GM21717 (cell line): ENCODE data around the gene HLA-G.
"Not testable (repeated sequence)": the region's sequence is repeated elsewhere in the genome, so short reads cannot be mapped to it uniquely, and the experiment has no call there.

ENCODE experiments used
- ATAC-seq: cut with Tn5 transposase; IDR thresholded peaks from one replicate; pipeline ENCODE4 v1.9.1; 2021; ENCODE audit warnings: mild to moderate bottlenecking, moderate library complexity; ENCODE audit not compliant: unreplicated experiment

HLA-G gene

DNA sequence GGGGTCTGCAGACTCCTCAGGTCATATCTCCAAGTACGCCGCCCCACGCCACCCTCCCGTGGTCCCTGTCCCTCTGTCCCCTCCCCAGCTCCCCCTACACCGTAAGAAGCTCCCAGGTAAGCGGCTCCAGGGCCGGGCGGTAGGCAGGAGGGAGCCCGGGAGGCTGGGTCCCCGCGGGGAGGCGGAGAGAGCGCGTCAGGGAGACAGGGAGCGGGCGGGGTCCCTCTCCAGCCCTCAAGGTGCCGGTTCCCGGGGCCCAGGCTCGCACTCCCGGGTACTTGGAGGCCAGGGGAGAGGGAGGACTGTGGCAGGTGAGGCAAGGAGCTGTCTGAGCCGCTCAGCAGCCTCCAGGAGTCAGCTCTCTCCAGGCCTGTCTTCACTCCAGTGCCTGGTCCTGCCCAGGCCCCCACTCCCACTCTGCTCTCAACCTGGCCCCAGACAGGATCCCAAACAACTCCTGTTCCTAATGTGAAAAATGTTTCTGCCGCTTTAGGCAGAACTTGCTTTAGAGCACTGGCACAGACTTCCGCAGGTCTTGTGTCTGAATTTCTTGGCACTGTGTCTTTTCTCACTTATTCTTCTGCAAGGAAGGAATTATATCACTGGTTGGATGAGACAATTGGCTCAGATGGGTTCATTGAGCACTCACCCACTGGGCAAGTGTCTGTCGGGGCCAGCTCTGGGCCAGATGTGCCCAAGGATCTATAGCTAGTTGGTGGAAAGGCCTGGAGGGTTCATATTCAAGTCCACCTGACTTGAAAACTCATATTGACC is 36.6 kb downstream of the HLA-G start:
- ATAC-seq, result no peak

DNA sequence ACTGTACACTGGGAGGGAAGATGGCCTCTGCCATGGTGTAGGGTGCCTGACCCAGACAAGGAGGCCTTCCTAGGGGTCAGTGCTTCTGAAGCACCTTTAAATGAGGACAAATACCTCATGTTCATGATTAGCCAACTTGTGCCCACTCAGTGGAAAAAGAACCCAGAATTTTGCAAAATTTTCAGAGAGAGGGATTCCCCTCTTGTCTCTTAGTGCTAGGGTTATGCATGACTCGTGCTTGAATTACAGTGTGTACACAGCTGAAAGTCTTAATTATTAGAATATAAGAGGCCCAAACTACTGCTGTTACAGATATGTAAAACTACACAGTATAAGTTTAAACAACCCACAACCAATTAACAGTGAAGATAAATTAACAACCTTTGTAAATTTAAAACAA is 38.0 kb downstream of the HLA-G start:
- no peak for ATAC-seq

DNA sequence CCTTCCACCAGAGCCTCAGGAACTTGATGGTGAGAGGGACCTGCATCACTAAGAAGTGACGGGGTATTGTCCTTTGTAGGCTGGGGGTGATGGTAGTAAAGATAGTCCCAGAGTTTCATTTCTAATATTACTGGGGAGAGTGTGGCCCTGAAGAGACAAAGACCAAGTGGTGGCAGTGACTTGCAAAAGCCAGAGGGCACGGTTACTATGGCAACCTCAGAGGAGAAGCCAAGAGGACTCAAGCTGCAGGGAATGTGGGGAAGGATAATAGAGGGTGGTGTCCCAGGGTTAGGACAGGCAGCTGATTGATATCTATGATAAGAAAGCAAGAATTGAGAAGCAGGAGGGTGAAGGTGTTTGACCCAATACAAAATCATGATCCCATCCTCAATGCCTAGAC is 42.5 kb downstream of the HLA-G start:
- no peak for ATAC-seq

DNA sequence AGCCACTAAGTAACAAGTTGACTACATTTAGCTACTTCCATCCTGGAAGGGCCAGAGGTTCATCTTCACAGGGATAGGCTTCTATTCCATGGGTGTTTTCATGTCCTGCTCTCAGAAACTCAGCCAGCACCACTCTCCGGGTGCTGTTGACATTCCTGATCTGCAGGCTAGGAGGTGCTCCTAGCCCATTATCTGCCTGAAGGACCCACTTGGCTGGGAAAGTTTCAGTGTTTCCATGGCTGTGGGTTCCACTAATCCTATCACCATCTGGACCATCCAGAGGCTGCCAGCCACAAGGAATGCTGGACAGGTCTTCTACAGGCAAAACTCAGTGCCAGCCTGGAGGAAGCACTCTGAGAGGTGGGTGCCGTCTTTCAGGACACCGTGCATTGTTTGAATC is 45.2 kb downstream of the HLA-G start:
- no peak for ATAC-seq

DNA sequence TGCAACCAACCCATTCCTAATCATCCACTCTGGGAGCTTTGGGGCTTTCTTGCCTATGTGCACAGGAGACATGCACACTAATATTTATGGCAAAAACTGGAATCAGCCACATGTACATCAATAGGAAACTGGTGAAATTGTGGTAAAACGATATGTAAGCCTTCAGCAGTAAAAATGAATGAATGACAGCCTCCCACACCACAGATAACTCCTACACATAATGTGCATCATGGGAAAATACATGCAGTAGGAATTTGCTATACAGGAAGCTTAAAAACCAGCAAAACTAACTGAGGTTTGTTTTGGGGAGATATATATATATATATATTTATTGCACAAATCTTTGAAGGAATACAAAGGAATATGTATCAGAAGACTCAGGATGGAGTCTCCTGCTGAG is 47.6 kb downstream of the HLA-G start:
- no peak for ATAC-seq

DNA sequence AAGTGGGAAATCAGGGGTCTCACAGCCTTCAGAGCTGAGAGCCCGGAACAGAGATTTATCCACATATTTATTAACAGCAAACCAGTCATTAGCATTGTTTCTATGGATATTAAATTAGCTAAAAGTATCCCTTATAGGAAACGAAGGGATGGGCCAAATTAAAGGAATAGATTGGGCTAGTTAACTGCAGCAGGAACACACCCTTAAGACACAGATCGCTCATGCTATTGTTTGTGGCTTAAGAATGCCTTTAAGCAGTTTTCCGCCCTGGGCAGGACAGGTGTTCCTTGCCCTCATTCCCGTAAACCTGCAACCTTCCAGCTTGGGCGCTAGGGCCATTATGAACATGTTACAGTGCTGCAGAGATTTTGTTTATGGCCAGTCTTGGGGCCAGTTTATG is 48.1 kb downstream of the HLA-G start:
- not testable (repeated sequence) for ATAC-seq
